ENCODE data around the gene NAA25.
A peak's percentile ranks its signal among the peaks of the same experiment; 100 is the strongest.
"Not testable (repeated sequence)": the region's sequence is repeated elsewhere in the genome, so short reads cannot be mapped to it uniquely, and the experiment has no call there.

NAA25 gene

DNA sequence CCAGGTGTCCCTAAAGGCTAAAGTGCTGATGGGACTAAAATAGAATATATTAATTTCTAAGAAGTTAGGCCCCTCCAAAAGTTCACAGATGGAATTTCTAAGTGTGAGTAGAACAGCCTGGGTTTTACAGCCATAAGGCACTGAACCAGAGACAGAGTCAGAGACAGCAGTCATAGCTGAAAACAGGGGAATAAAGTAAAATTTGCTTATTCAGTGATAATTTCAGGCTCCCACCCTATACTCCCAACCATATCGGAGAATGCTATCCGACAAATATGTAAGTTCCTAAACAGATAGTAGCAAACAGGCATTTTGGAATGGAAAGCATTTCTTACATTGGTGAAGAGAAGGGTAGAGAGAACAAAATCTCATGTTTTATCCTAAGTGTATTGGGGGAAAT is 45.3 kb downstream of the NAA25 start:
- H3K4me3 ChIP-seq (ENCODE audit: low read depth, low read length) = no peak overlapping the region

DNA sequence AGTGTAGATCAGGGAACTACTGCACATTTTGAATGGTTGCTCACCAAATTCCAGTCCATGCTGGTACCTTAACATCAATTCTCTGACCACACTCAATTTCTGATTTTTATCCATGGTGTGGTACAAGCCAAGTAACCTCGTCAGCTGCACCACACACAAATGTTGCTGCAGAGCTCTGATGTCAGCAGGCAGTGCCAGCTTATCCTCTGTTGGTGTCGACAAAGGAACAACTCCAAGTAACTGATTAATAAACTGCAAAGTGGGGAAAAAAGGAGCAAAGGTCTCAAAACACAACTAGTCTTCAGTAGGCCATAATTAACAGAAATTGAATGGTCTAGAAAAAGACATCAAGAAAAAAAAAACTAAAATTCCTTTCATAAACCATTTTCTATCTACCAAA is 47.4 kb downstream of the NAA25 start:
- H3K4me3 ChIP-seq (ENCODE audit: low read depth, low read length) = no peak overlapping the region

DNA sequence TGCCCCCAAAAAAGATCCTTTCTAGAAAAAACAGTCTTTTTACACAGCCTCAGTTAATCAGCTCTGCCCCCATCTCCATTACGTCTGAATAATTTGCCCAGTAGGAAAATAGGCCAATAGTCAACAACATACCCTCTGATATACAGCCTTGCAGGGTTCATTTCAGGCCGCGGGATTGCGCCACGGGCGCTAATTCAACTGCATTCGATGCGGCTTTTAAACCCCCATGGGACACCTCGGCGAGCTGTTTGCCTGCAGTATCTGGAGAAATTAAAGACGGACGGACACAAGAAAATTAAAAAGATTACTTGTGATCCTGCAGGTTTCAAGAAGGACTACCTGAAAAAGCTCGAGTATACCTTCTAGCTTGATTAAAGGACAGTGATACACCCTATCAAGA is 59.2 kb downstream of the NAA25 start:
- no peak overlapping the region for H3K4me3 ChIP-seq (ENCODE audit: low read depth, low read length)

DNA sequence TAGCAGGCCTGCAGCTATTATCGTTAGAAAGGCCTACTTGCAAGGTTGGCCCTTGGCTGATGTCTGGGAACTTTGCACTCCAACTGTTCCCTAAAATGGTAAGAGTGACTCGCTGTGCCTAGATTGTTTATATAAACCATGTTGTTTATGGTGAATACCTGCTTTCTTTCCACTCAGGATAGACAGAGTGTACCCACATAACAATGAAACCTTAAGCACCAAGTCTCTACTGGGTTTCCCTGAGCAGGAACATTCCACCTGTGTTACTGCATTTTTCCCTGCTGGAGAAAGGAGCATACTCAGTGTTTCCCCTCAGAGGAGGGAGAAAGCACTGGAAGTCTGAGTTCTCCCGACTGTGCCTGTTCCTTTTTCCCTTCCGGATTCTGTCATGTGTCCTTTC is 62.6 kb downstream of the NAA25 start:
- H3K4me3 ChIP-seq (ENCODE audit: low read depth, low read length) = no peak overlapping the region

- H3K4me3 ChIP-seq (ENCODE audit: low read depth, low read length) = not testable (repeated sequence)
These were observed 72.0 kb downstream of the NAA25 start for GRCh38 chr12:112036614-112037013.

DNA sequence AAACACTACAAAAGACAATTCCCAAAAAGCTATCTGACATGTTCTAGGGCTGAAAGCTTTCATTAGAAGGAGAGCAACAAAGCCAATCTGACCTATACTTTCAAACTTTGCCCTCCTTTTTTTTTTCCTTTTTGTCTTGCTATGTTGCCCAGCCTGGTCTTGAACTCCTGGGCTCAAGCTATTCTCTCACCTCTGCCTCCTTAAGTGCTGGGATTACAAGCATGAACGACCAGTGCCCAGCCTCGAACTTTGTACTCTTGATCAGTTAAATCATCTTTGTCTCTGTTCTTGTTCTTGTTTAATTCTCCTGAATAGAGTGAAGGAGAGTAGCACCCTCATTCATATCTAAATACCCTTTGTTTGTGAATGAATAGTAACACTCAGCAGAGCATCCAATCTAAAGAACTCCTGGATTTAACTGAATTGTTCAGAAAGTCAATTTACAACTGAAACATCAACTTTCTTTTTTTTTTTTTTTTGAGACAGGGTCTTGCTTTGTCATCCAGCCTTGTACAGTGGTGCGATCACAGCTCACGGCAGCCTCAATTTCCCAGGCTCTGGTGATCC is 73.3 kb downstream of the NAA25 start:
- H3K4me3 ChIP-seq (ENCODE audit: low read depth, low read length) = no peak overlapping the region

DNA sequence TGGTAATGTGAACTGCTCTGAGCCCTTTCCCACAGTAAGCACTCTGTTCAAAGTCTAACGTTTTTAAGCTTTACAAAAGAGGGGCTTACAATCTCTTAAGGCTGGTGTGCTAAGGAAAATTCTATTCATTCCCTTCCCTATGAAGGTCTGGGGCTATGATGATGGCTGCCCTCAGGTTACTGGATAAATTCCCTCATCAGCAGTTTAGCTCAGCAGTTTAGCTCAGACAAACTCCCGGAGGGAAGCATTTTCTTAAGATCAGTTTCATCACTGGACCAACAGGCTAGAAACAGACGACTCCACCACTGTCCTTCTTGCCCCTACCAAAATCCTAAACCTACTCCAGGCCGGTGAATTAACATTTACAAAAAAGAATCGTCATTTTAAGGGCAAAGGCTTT is 76.3 kb downstream of the NAA25 start:
- no peak overlapping the region for H3K4me3 ChIP-seq (ENCODE audit: low read depth, low read length)

DNA sequence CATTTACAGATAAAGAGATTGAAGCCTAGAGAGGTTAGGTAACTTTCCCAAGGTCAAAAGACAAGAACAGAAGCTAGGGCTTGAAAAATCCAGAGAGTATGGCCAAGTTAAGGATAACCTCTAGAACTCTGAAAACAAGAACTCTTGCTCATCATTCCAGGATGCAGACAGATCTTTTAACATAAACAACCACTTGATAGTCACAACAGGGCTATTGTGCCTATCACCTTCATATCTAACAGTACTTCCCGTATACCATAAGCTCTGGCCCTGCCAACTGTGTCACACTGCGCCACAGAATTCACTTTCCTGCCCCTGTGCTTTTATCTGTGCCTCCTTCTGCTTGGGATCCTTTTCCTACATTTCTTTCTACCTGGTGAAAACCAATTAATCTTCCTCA is 77.1 kb downstream of the NAA25 start:
- H3K4me3 ChIP-seq (ENCODE audit: low read depth, low read length) = no peak overlapping the region

- H3K4me3 ChIP-seq (ENCODE audit: low read depth, low read length) = no peak overlapping the region
These were observed 79.3 kb downstream of the NAA25 start for GRCh38 chr12:112029301-112029700.

DNA sequence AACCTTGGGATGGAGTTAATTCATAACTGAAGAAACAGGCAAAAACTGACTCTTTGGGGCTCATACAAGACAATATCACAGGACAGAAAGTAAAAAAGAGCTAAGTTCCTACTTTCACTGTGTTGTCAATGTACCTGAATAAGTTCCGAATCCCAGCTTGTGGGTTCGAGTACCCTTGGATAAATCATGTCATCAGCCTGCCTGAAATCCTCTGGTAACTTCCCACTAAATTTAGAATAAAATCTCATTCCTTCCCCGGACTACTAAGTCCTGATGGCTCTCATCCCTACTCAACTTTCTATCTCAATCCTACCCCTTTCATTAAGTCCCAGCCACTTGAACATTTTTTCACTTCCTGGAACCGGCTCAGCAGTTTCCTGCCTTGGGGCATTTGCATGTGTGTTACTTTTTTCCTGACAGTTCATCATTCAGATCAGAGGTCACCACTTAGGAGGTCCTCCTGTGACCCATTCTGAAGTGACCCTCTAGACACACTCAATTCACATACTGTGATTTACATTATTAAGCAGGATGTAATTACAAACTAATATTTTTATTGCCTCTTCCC is 82.7 kb downstream of the NAA25 start:
- H3K4me3 ChIP-seq (ENCODE audit: low read depth, low read length) = no peak overlapping the region

DNA sequence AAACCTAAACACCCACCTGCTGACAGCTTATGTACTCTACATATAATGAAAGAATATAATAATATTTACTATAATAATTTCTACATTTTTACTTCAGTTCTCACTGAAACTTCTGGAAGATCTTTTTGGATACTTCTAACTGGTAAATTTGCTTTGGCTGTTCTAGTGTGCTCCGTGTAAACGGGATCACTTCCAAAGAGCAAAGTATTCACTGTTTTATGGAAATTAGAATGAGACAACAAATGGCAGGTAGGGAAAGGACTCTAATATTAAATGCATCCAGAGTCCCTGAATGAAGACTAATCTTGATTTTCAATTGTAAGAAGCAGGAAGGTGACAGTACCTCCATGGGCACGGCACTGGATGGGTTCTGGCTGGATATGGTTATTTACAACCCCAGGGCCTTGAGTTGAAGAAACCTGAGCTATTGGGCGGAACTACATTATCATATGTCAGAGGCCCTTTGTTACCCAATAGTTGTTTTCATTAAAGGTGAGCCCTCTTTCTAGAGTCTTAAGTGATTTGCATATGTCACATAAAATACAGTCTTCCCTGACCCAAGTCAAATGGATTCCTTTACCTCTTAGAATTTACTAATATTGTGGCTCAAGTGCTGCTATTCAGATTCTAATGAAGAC is 84.7 kb downstream of the NAA25 start:
- H3K4me3 ChIP-seq (ENCODE audit: low read depth, low read length) = no peak overlapping the region

DNA sequence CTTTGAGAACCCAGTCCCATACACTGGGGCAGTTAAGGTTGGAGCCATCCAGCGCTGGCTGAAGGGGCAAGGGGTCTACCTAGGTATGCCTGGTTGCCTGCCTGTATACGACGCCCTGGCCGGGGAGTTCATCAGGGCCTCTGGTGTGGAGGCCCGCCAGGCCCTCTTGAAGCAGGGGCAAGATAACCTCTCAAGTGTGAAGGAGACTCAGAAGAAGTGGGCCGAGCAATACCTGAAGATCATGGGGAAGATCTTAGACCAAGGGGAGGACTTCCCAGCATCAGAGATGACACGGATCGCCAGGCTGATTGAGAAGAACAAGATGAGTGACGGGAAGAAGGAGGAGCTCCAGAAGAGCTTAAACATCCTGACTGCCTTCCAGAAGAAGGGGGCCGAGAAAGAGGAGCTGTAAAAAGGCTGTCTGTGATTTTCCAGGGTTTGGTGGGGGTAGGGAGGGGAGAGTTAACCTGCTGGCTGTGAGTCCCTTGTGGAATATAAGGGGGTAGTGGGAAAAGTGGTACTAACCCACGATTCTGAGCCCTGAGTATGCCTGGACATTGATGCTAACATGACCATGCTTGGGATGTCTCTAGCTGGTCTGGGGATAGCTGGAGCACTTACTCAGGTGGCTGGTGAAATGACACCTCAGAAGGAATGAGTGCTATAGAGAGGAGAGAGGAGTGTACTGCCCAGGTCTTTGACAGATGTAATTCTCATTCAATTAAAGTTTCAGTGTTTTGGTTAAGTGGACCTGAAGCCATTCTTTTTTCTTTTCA is 86.2 kb downstream of the NAA25 start:
- no peak overlapping the region for H3K4me3 ChIP-seq (ENCODE audit: low read depth, low read length)

- H3K4me3 ChIP-seq (ENCODE audit: low read depth, low read length) = no peak overlapping the region
These were observed 87.6 kb downstream of the NAA25 start for GRCh38 chr12:112020947-112021457.

- H3K4me3 ChIP-seq (ENCODE audit: low read depth, low read length) = no peak overlapping the region
These were observed 89.9 kb downstream of the NAA25 start for GRCh38 chr12:112018571-112019237.

- no peak overlapping the region for H3K4me3 ChIP-seq (ENCODE audit: low read depth, low read length)
These were observed 91.5 kb downstream of the NAA25 start for GRCh38 chr12:112017041-112017440.

GRCh38 chr12:112015938-112016337 is 92.6 kb downstream of the NAA25 start:
- H3K4me3 ChIP-seq (ENCODE audit: low read depth, low read length) = no peak overlapping the region

GRCh38 chr12:112013601-112014402 is 94.8 kb downstream of the NAA25 start:
- peak overlapping the region; percentile 94 for H3K4me3 ChIP-seq (ENCODE audit: low read depth, low read length)

- peak within 1 kb of the TSS; percentile 94 for H3K4me3 ChIP-seq (ENCODE audit: low read depth, low read length)
These were observed 95.6 kb downstream of the NAA25 start, which contains the start of the genes ERP29 and TMEM116 for GRCh38 chr12:112012775-112013600. ERP29 (plus strand) TSS chr12:112013426; CDS start chr12:112013466, 40 bp downstream. TMEM116 (minus strand) TSS chr12:112013165; CDS start chr12:112005270, 7,895 bp downstream.

DNA sequence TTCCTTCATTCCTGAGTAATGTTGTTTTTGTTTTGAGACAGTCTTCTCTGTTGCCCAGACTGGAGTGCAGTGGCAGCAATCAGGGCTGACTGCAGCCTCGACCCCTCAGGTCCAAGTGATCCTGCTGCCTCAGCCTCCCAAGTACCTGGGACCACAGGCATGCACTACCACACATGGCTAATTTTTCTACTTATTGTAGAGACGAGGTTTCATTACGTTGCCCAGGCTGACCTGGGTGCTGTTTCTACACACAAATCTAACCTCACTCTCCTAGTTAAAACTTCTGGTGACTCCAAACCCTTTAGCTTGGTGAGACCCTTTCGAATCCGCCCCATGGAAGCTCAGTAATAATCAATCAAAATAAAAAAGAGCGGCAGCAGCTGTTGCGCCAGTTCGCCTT is 96.9 kb downstream of the NAA25 start:
- H3K4me3 ChIP-seq (ENCODE audit: low read depth, low read length) = no peak overlapping the region
